Retinal pigment epithelial cell (primary cell): Measurements from ENCODE around the gene CES4A.

ENCODE experiments used
- DNase-seq: peaks from one replicate; pipeline ENCODE4 v3.0.0-alpha.2; 2010; ENCODE audit warnings: low read depth
- H3K4me3 ChIP-seq: 2 replicates; pipeline ENCODE4 v1.5.1; 2011; ENCODE audit warnings: mild to moderate bottlenecking, low read length, control low read depth, moderate library complexity
- TF ChIP-seq, protein P1 (sequence below): conservative IDR thresholded peaks from 2 replicates; pipeline ENCODE4 v1.5.1; 2011; ENCODE audit warnings: low read depth, low read length, control low read depth, inconsistent platforms

The CES4A gene

DNA sequence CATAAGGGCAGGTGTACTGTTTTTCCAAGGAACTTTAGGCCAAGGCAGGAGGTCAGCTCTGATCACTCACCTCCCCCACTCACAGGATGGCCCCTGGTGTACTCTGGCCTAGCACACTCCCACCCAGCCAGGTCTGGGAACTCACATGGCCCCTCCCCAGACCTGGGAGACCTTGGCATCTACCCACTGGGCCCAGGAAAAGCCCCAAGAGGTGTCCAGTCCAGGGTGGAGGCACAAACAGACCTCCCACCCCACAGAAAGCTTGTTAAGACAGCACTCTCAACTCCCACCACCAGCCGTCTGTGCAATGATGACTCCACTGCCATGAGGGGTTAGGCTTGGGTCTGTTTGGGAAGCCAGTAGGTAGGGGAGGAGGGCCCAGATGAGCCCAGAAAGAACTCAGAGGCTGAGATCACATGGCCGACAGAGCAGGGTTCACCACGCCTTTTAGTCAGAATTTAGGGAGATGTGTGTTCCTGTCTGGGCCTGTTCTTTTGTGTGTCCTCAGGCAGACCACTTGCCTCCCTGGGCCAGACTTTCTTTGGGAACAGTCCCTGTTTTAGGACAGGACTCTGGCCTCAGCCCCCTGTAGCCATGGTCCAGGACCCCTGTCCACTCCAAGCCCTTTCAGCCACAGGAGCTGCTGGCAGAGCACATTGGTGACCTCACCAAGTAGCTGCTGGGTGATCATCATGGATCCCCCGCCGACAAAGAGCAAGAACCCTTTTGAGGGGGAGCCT lies 28.5 kb downstream of the CES4A start:
- no peak for DNase-seq
- TF ChIP-seq, protein P1, sequence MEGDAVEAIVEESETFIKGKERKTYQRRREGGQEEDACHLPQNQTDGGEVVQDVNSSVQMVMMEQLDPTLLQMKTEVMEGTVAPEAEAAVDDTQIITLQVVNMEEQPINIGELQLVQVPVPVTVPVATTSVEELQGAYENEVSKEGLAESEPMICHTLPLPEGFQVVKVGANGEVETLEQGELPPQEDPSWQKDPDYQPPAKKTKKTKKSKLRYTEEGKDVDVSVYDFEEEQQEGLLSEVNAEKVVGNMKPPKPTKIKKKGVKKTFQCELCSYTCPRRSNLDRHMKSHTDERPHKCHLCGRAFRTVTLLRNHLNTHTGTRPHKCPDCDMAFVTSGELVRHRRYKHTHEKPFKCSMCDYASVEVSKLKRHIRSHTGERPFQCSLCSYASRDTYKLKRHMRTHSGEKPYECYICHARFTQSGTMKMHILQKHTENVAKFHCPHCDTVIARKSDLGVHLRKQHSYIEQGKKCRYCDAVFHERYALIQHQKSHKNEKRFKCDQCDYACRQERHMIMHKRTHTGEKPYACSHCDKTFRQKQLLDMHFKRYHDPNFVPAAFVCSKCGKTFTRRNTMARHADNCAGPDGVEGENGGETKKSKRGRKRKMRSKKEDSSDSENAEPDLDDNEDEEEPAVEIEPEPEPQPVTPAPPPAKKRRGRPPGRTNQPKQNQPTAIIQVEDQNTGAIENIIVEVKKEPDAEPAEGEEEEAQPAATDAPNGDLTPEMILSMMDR, result no peak
- no peak overlapping the region for H3K4me3 ChIP-seq

DNA sequence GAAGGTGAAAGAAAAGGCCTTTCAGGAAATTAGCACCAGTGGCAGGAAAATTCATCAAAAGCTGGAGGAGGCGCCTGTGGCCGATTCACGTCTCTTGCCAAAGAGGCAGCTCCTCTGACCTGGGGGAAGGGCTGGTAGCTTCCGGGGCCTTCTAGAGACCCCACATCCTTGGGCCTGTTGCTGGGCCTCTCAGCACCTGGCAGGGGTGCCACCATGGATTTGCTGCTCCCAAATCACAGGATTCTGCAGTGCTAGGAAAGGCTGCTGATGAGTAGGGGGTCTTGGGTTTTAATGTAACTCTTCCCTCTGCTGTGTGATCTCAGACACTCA lies 29.0 kb downstream of the CES4A start:
- DNase-seq, result no peak
- no peak overlapping the region for H3K4me3 ChIP-seq
- TF ChIP-seq, protein P1, result no peak

DNA sequence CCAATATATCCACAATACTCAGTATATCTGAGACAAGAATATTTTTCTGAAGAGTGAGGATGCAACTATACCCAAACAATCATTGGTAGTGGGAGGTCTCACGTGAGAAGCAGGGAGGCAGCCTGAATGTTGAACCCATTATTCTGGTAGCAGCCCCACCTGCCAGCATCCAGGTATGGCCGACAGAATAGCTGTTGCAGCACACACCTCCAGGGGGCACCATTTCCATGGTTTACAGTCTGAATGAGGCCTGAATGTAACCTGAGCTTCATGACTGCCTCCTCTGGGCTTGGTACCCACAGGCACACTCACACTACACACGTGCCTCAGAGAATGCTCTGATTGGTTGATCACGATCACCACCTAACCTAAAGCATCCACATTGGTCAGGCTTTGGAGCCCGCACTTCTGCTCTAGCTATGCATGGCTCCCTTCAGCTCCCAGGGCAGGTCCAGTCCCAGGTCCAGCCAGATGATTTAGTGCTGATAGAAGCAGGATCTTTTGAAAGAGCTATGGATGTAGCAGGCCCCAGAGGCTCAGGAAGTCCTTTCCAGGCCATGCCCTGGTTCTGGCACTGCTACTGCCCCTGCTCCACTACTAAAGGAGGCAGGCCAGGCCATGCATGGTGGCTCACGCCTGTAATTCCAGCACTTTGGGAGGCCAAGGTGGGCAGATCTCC lies 29.6 kb downstream of the CES4A start:
- no peak overlapping the region for H3K4me3 ChIP-seq
- DNase-seq, result peak; percentile 69
- TF ChIP-seq, protein P1, result peak; percentile 80

DNA sequence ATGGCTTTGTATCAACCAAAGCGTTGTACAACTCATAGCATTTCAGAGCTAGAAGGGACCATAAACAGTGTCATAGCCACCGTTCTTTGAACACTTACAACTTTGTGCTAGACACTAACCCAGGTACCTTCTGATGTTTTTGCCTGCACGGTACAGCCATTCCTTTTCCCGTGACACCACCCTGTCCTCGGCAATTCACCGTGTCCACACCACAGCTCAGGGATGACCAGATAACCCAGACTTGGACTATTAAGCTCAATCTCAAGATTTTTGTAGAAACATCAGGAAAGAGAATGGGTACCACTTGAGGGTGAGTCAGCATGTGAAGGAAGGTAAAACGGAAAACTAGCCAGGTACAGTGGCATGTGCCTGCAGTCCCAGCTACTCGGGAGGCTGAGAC lies 30.8 kb downstream of the CES4A start:
- TF ChIP-seq, protein P1, result no peak
- no peak overlapping the region for H3K4me3 ChIP-seq
- DNase-seq, result no peak

DNA sequence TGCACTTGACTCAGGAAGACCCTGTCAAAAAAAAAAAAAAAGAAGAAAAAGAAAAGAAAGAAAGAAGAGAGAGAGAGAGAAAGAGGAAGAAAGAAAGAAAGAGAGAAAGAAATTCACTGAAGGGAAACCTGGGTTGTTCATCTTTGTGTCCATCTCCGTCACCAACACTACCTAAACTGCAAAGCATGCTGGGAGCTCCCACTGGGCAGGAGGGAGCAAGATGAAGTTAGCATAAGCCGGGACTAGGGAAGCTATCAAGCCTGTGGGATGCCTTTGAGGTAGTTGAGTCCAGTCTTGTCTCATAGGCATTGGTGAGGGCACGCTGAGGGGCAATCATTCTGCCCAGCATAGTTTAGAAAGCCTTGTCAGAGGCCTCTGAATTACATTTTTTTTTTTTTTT lies 32.9 kb downstream of the CES4A start:
- TF ChIP-seq, protein P1, result no peak
- no peak overlapping the region for H3K4me3 ChIP-seq
- no peak for DNase-seq

DNA sequence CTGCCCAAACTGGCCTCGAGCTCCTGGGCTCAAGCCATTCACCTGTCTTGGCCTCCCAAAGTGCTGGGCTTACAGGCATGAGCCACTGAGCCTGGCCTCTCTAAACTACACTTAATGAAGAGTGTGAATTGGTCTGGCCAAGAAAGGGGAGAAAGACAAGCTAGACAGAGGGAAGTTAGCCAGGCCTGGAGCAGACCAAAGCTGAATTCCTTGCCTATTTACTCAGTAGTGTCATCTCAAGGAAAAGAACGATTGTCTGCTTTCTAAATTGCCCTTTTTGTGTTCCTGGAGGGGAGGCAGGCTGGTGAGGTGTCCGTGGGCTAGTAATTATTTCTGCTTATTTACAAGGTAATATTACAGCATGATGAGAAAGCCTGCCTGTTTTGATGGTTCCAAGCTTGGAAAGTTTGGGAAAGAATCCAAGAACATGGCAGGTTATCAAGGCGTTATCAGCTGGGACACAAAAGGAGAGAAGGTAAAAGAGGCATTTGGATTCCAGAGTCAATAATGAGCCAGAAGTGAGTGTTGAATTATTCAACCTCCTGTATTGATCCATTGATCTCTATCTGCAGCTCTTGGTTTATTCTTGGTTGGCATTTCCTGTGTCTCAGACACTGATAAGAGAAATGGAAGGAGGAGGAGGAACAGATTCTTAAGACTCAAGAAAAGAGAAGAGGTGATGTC lies 34.3 kb downstream of the CES4A start:
- TF ChIP-seq, protein P1, result no peak
- DNase-seq, result no peak
- H3K4me3 ChIP-seq, result no peak overlapping the region

DNA sequence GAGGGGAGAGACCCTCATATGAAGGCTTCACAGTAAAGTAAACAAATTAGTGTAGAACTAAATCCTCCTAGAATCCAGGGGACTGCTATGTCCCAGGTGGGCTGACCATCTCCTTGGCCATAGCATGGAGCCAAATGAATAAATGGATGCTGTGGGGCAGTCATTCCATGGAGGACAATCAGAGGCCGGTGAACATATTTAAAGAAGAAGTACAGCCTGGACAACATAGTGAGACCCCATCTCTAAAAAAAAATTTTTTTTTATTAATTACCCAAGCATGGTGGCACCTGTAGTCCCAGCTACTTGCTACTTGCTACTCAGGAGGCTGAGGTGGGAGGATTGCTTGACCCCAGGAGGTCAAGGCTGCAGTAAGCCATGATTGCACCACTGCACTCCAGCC lies 35.3 kb downstream of the CES4A start:
- TF ChIP-seq, protein P1, result no peak
- no peak for DNase-seq
- no peak overlapping the region for H3K4me3 ChIP-seq
